Caco-2 (cell line): ENCODE measurements around the gene LYPD4. TPM values are rescaled to one million over a fixed set of nuclear protein-coding genes. Genes with fewer than 3 reads are reported as not detected.

Source experiments
- BruUV-seq: library from RNA; stranded (reverse); fragments of 400-500 nt; replicated peaks from 2 replicates; lab custom pipeline; 2021; lab: Mats Ljungman, UMichigan
- CTCF ChIA-PET: fragments of 300-600 bp; sonication (Branson Sonifier 250); formaldehyde crosslinking; loops from one replicate; lab custom pipeline; 2022; ENCODE audit warnings: antibody characterized with exemption; lab: Charles Lee
- POLR2A ChIA-PET: fragments of 300-600 bp; sonication (Branson Sonifier 250); formaldehyde crosslinking; loops from one replicate; lab custom pipeline; 2022; ENCODE audit warnings: antibody characterized with exemption; lab: Charles Lee
- DNase-seq, 2 experiments: peaks; one replicate each; pipeline versions ENCODE4 v3.0.0 to v3.0.0-alpha.2; 2020 to 2022
- H3K27me3 ChIP-seq: replicated peaks from 2 replicates; pipeline ENCODE4 v1.6.0; 2011; ENCODE audit warnings: low read length; ENCODE audit not compliant: control insufficient read depth, insufficient read depth
- H3K36me3 ChIP-seq: 2 replicates; pipeline ENCODE4 v1.5.1; 2011; ENCODE audit warnings: low read length; ENCODE audit not compliant: control insufficient read depth, insufficient read depth
- H3K4me1 ChIP-seq: fragments of 250-450 bp; sonication (Bioruptor Pico); 2 replicates; pipeline ENCODE4 v1.5.1; 2020; ENCODE audit warnings: mild to moderate bottlenecking
- H3K4me3 ChIP-seq: 2 replicates; pipeline ENCODE4 v1.5.1; 2011; ENCODE audit warnings: low read depth, mild to moderate bottlenecking, control low read depth, low read length
- H3K9me3 ChIP-seq: fragments of 250-450 bp; sonication (Bioruptor Pico); 2 replicates; pipeline ENCODE4 v1.5.1; 2020; ENCODE audit warnings: mild to moderate bottlenecking, moderate library complexity
- H3K27ac Mint-ChIP-seq: one replicate; pipeline ENCODE4 v1.8.0; 2022; ENCODE audit warnings: mixed read lengths; ENCODE audit not compliant: unreplicated experiment
- H3K27me3 Mint-ChIP-seq: one replicate; pipeline ENCODE4 v1.8.0; 2022; ENCODE audit warnings: mixed read lengths; ENCODE audit not compliant: insufficient read depth, unreplicated experiment
- H3K36me3 Mint-ChIP-seq: one replicate; pipeline ENCODE4 v1.8.0; 2022; ENCODE audit warnings: mild to moderate bottlenecking, mixed read lengths; ENCODE audit not compliant: insufficient read depth, unreplicated experiment
- H3K4me1 Mint-ChIP-seq: one replicate; pipeline ENCODE4 v1.8.0; 2022; ENCODE audit warnings: low read depth, mixed read lengths; ENCODE audit not compliant: unreplicated experiment
- H3K4me3 Mint-ChIP-seq: one replicate; pipeline ENCODE4 v1.8.0; 2022; ENCODE audit warnings: mild to moderate bottlenecking, moderate library complexity, mixed read lengths; ENCODE audit not compliant: unreplicated experiment
- H3K9me3 Mint-ChIP-seq: one replicate; pipeline ENCODE4 v1.8.0; 2022; ENCODE audit warnings: mixed read lengths; ENCODE audit not compliant: unreplicated experiment
- CTCF ChIP-seq, 2 experiments: fragments of 200-600 bp in 1 of 2; IDR thresholded peaks; 1 replicate in 1 of 2; 2 replicates in 1 of 2; pipeline versions ENCODE4 v1.5.1 to v1.8.0; 2011 to 2022; ENCODE audit warnings: antibody characterized with exemption in 1 of 2, control low read depth in 1 of 2, inconsistent platforms in 1 of 2, low read depth in 1 of 2, low read length in 1 of 2, mild to moderate bottlenecking in 1 of 2, moderate library complexity in 1 of 2; ENCODE audit not compliant: insufficient read depth in 1 of 2, severe bottlenecking in 1 of 2, unreplicated experiment in 1 of 2
- intact Hi-C: fragments of 100-400 bp; cut with micrococcal nuclease; formaldehyde crosslinking; loops from one replicate; pipeline ENCODE4 v1.10.0; 2022; ENCODE audit not compliant: unreplicated experiment
- total RNA-seq: library from RNA; stranded (reverse); gene quantifications from 2 replicates; pipeline ENCODE4 v1.2.3, GENCODE V29; 2022

LYPD4 gene
- total RNA-seq, 1 experiment from 2014 or later: not detected

GRCh38 chr19:41872775-41873647, 28.5 kb upstream of the LYPD4 start:
- Histone ChIP-seq H3K36me3 (peaks cover 3% of the 10 kb centered on the region), H3K9me3 (no peaks in the 10 kb centered on the region), H3K27me3 (no peaks in the 10 kb centered on the region), H3K4me3 (no peak overlapping the region), H3K4me1 (peaks cover 18% of the 10 kb centered on the region)
- Mint-ChIP-seq H3K9me3 (no peaks in the 10 kb centered on the region), H3K4me3 (no peak overlapping the region), H3K27me3 (no peaks in the 10 kb centered on the region), H3K4me1 (peaks cover 9% of the 10 kb centered on the region), H3K27ac (peak overlapping the region; percentile 88), H3K36me3 (peaks cover 64% of the 10 kb centered on the region)
- TSS peak; percentile 7 for BruUV-seq
- ChIA-PET CTCF (interaction anchor here (0.6 to 2.3 kb wide), 14 partner anchors 9 to 269 kb away, joined by 3 to 18 read pairs (median 4); partner anchors contain the start of genes ERFL, RABAC1 and RPS19), POLR2A (interaction anchor here (1.0 to 1.5 kb wide), 3 partner anchors 9 to 13 kb away, joined by 3 to 15 read pairs (median 13); partner anchors contain the start of gene RPS19)
- peak; percentile 92 to 93 for DNase-seq
- peak; percentile 80 to 95 for TF ChIP-seq CTCF (IDR thresholded peaks at IDR 0.05; ENCODE audit: insufficient read depth in 1 of 2, low read depth in 1 of 2, low read length in 1 of 2, severe bottlenecking in 1 of 2, unreplicated experiment in 1 of 2)
- intact Hi-C loops: loop anchor here (1.0 to 2.0 kb wide), 5 partner anchors 14 to 85 kb away; no protein-coding TSS in a partner anchor

- H3K27me3 Mint-ChIP-seq: no peaks in the 10 kb centered on the region
- no peaks in the 10 kb centered on the region for H3K9me3 ChIP-seq
- ChIA-PET CTCF (interaction anchor here (1.3 to 2.3 kb wide), 3 partner anchors 15 to 163 kb away, joined by 9 to 18 read pairs (median 17); partner anchors contain the start of gene RABAC1), POLR2A (interaction anchor here (1.0 to 1.5 kb wide), 3 partner anchors 8 to 12 kb away, joined by 3 to 15 read pairs (median 13); partner anchors contain the start of gene RPS19)
- TF ChIP-seq CTCF (IDR thresholded peaks at IDR 0.05; ENCODE audit: insufficient read depth in 1 of 2, low read depth in 1 of 2, low read length in 1 of 2, severe bottlenecking in 1 of 2, unreplicated experiment in 1 of 2): no peak
- H3K4me3 ChIP-seq: no peak overlapping the region
- peaks cover 20% of the 10 kb centered on the region for H3K4me1 ChIP-seq
- H3K4me3 Mint-ChIP-seq: no peak overlapping the region
- H3K36me3 Mint-ChIP-seq: peaks cover 70% of the 10 kb centered on the region
- peaks cover 14% of the 10 kb centered on the region for H3K4me1 Mint-ChIP-seq
- peak overlapping the region; percentile 88 for H3K27ac Mint-ChIP-seq
- BruUV-seq: no TSS peak
- intact Hi-C loops: loop anchor here (2.0 kb wide), 1 partner anchor 14 kb away; no protein-coding TSS in a partner anchor
- no peaks in the 10 kb centered on the region for H3K27me3 ChIP-seq
- no peaks in the 10 kb centered on the region for H3K9me3 Mint-ChIP-seq
- DNase-seq: no peak
- H3K36me3 ChIP-seq: peaks cover 4% of the 10 kb centered on the region
Measured at GRCh38 chr19:41872384-41872774, 27.9 kb upstream of the LYPD4 start.
